Adipocyte (in vitro differentiated cells): ENCODE data around the gene SPATA21.
A peak's percentile ranks its signal among the peaks of the same experiment; 100 is the strongest.

ENCODE experiments used
- DNase-seq: peaks from one replicate; pipeline ENCODE4 v3.0.0-alpha.2; 2015; ENCODE audit warnings: low read depth
- H3K27me3 ChIP-seq: replicated peaks from 2 replicates; pipeline ENCODE4 v1.7.0; 2013; ENCODE audit warnings: mild to moderate bottlenecking, low read length, moderate library complexity; ENCODE audit not compliant: control insufficient read depth, insufficient read depth
- H3K36me3 ChIP-seq: 2 replicates; pipeline ENCODE4 v1.7.0; 2013; ENCODE audit warnings: low read length, mild to moderate bottlenecking, moderate library complexity; ENCODE audit not compliant: control insufficient read depth, insufficient read depth, severe bottlenecking
- H3K4me1 ChIP-seq: 2 replicates; pipeline ENCODE4 v1.7.0; 2013; ENCODE audit warnings: mild to moderate bottlenecking, low read length, moderate library complexity; ENCODE audit not compliant: control insufficient read depth, insufficient read depth
- H3K4me3 ChIP-seq: 2 replicates; pipeline ENCODE4 v1.7.0; 2013; ENCODE audit warnings: mild to moderate bottlenecking, low read length, moderate library complexity
- H3K9ac ChIP-seq: 2 replicates; pipeline ENCODE4 v1.7.0; 2013; ENCODE audit warnings: mild to moderate bottlenecking, low read length, moderate library complexity
- H3K9me3 ChIP-seq: 2 replicates; pipeline ENCODE4 v1.7.0; 2013; ENCODE audit warnings: mild to moderate bottlenecking, low read length, moderate library complexity; ENCODE audit not compliant: control insufficient read depth

The SPATA21 gene

GRCh38 chr1:16392740-16393569 lies 44.3 kb downstream of the SPATA21 start:
- Histone ChIP-seq H3K4me1 (peaks cover 43% of the 10 kb centered on the region), H3K27me3 (no peaks in the 10 kb centered on the region), H3K9me3 (no peaks in the 10 kb centered on the region), H3K36me3 (peaks cover 32% of the 10 kb centered on the region), H3K4me3 (no peak overlapping the region), H3K9ac (no peak overlapping the region)
- DNase-seq, result no peak

DNA sequence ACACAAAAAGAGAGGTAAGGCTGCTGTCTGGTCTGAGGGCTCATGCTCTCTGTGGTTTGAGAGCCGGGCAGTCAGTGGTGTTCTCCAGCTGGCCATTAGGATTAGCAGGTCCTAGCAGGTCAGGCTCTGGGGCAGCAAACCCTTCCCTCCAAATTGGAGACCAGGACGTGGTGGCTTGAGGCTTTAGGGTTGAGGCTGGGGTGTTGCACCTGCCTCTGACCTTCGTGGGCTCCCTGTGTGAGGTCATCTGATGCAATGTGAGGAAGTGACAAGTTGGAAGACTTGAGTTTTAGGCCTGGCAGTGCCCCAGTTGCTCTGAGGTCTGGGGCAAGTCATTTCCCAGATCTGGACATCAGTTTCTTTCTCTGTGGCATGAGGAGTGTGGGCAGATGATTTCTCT lies 45.8 kb downstream of the SPATA21 start:
- no peaks in the 10 kb centered on the region for H3K27me3 ChIP-seq
- DNase-seq, result no peak
- H3K9me3 ChIP-seq, result no peaks in the 10 kb centered on the region
- H3K4me3 ChIP-seq, result no peak overlapping the region
- peaks cover 28% of the 10 kb centered on the region for H3K36me3 ChIP-seq
- H3K9ac ChIP-seq, result no peak overlapping the region
- peaks cover 48% of the 10 kb centered on the region for H3K4me1 ChIP-seq

DNA sequence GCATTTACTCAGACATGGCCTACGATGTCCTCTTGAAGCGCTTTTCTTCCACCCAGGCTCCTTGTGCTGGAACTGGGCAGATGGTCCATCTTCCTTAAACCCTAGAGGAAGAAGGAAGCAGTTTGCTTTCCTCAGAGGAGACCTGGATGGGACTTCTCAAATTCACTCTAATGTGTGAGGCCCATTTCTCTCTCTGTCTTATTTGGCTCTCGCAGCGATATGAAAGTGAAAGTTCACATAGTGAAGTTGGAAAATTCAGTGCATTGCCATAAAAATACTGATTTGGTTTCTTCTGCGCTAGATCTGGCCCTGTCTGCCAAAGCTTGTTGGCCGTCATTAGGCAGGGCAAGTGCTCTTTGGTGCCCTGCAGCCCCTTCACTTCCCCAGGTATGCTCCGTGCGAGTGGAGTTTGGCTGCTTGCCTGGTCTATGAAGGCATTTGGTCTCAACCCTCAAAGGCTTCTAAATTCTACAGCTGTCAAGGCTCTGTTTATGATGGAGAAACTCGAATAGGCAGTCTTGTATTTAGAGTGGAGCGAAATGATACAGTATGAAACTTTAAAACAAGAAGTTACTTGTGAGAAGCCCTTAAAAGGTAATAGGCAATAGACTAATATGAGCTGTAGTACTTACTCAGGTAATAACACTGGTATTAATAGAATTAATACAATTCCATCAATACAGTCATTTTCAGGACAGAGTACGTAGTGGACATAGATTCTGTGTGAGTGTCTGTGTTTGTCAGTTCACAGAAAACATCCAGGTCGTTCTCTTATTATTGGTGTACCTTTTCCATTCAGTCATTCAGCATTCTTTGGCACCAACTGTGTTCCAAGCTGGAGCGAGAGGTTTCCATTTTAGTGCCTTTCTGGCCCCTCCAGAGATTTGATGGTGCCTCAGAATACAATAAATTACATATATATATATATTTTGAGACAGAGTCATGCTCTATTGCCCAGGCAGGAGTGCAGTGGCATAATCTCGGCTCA lies 49.7 kb downstream of the SPATA21 start:
- peak overlapping the region; percentile 62 for H3K9ac ChIP-seq
- H3K4me1 ChIP-seq, result peaks cover 41% of the 10 kb centered on the region
- H3K36me3 ChIP-seq, result no peaks in the 10 kb centered on the region
- DNase-seq, result no peak
- no peaks in the 10 kb centered on the region for H3K9me3 ChIP-seq
- H3K27me3 ChIP-seq, result no peaks in the 10 kb centered on the region
- peak overlapping the region; percentile 77 for H3K4me3 ChIP-seq

- peak; percentile 92 for DNase-seq
- Histone ChIP-seq H3K9me3 (no peaks in the 10 kb centered on the region), H3K9ac (peak overlapping the region; percentile 62), H3K4me3 (peak overlapping the region; percentile 77), H3K4me1 (peaks cover 32% of the 10 kb centered on the region), H3K27me3 (no peaks in the 10 kb centered on the region), H3K36me3 (no peaks in the 10 kb centered on the region)
Measured at GRCh38 chr1:16386454-16387113, 50.6 kb downstream of the SPATA21 start.

DNA sequence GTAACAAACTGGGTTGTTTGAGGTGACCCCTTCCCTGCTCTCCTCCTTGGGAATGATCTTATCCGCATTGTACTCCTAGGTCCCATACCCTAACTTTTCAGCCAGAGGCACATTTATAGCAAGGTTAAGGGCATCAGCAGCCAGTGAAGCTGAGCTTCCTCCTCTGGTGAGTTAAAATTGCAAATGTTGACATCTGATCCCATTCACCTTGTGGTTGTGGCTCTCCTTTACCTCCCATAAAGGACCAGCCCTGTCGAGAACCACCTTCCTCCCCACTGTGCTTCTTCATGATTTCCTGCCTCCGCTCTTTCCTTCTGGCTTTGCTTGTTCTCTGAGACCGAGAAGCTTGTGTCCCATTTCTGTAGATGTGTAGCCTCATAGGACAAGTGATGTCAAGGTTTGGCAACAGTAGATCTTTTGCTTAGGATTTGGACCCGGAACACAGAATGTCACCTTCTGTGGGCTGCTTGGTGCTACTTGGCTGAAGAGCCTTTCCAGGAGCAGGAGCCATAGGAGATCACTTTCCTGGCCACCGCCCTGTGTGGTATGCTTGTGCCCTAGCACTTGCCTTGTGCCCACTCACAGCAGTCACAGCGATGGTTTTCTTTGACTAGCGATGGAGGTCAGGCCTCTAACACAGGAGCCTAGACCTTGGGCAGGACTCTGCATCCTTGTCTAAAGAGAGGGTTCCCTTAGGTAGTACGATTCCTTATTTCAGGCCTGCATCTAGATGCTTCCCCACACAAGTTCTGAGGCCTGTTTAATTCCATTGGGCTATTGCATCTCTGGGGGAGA lies 51.4 kb downstream of the SPATA21 start:
- no peak for DNase-seq
- peak overlapping the region; percentile 31 for H3K9ac ChIP-seq
- peaks cover 28% of the 10 kb centered on the region for H3K4me1 ChIP-seq
- H3K36me3 ChIP-seq, result no peaks in the 10 kb centered on the region
- H3K4me3 ChIP-seq, result no peak overlapping the region
- no peaks in the 10 kb centered on the region for H3K27me3 ChIP-seq
- no peaks in the 10 kb centered on the region for H3K9me3 ChIP-seq

DNA sequence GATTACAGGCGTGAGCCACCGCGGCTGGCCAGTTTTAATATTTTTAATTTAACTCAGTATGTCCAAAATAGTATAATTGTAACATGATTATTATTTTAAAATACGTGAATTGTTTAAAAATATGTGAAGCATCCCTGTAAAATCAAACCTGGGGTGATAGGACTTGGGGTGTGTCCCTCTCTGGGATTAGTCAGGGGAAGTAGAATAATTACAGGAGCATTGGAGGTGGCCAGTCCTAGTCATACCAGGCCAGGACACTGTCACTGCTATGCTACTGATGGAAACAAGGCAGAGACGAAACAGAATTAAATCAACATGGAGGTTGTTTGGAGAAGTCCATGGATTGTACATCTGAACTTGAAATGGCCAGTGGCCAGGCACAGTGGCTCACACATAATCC lies 53.3 kb downstream of the SPATA21 start:
- DNase-seq, result no peak
- peaks cover 28% of the 10 kb centered on the region for H3K4me1 ChIP-seq
- H3K4me3 ChIP-seq, result no peak overlapping the region
- H3K9me3 ChIP-seq, result no peaks in the 10 kb centered on the region
- no peak overlapping the region for H3K9ac ChIP-seq
- no peaks in the 10 kb centered on the region for H3K27me3 ChIP-seq
- H3K36me3 ChIP-seq, result no peaks in the 10 kb centered on the region

- Histone ChIP-seq H3K9me3 (no peaks in the 10 kb centered on the region), H3K4me1 (peaks cover 8% of the 10 kb centered on the region), H3K9ac (no peak overlapping the region), H3K36me3 (no peaks in the 10 kb centered on the region), H3K27me3 (no peaks in the 10 kb centered on the region), H3K4me3 (no peak overlapping the region)
- DNase-seq, result no peak
Measured at GRCh38 chr1:16380868-16381267, 56.4 kb downstream of the SPATA21 start.

GRCh38 chr1:16378443-16378842 lies 58.8 kb downstream of the SPATA21 start:
- Histone ChIP-seq H3K27me3 (no peaks in the 10 kb centered on the region), H3K4me3 (no peak overlapping the region), H3K36me3 (no peaks in the 10 kb centered on the region), H3K4me1 (peaks cover 24% of the 10 kb centered on the region), H3K9ac (no peak overlapping the region), H3K9me3 (no peaks in the 10 kb centered on the region)
- DNase-seq, result no peak

DNA sequence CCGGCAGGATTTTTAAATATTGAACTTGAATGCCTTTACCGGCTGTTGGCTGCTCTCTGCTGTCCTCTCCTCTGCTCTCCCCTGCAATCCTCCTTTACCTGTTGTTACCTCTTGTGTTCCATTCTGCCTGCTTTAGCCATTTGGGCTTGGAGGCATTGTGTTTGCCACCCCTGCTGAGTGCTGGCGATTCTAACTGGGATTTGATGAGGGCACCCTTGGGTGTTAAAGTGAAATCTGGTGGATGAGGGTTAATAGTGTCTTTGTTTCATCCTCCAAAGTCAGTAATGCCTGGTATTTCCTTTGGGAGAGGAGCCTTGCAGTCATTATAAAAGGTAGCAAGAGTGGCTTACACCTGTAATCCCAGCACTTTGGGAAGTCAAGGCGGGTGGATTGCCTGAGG lies 60.3 kb downstream of the SPATA21 start:
- H3K4me3 ChIP-seq, result no peak overlapping the region
- H3K9ac ChIP-seq, result no peak overlapping the region
- no peak for DNase-seq
- no peaks in the 10 kb centered on the region for H3K9me3 ChIP-seq
- H3K27me3 ChIP-seq, result no peaks in the 10 kb centered on the region
- peaks cover 37% of the 10 kb centered on the region for H3K4me1 ChIP-seq
- H3K36me3 ChIP-seq, result no peaks in the 10 kb centered on the region

DNA sequence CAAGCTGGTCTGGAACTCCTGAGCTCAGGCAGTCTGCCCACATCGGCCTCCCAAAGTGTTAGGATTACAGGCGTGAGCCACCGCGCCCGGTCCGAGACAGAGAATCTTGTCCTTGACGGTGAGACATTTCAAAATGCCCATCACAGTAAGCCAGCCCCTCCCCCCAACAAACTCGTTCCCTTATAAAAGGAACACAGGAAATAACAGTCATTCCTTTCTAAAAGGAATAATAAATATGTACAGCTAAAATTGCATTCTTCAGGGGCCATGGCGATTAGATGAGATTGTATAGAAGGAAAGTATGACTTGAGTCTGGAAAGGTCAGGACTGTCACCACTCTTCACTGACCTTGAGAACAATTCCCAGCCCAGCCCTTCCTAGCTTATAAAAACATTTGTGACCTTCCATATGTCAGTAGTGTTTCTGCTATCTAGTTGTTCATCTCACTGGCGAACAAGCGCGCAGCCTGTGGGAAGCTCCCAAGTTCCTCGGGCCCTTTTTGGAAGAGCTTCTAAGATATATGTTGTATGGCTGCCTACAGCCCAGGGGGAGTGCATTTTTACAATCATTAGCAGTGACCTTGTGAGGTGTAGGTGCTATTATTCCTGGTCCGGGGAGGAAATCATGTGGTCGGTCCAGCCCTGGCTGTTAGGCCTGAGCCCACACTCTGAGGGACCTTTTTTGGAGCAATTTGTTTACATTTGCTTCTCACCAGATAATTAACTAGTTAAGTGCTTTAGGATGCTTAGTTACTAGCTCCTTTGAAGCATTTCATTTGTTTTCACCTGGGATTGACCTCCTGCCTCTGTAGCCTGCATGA lies 61.5 kb downstream of the SPATA21 start:
- Histone ChIP-seq H3K9me3 (no peaks in the 10 kb centered on the region), H3K27me3 (no peaks in the 10 kb centered on the region), H3K9ac (no peak overlapping the region), H3K4me1 (peaks cover 42% of the 10 kb centered on the region), H3K36me3 (no peaks in the 10 kb centered on the region), H3K4me3 (no peak overlapping the region)
- DNase-seq, result peak; percentile 69
